Measurements from ENCODE around the gene PRKCE.

PRKCE gene

DNA sequence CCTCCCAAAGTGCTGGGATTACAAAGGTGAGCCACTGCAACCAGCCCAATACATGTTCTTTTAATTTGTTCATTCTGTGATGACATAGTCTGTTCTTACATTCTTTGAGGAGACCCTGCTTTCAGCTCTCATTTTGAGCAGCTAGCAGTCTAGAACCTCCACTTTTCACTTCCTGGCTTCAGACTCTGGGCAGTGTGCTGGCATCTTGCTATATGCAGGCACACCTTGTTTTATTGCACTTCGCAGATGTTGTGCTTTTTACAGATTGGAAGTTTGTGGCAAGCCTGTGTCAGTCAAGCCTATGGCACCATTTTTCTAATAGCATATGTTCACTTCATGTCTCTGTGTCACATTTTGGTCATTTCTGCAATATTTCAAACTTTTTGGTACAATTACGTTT lies 72.4 kb downstream of the PRKCE start:
- no peak for DNase-seq (ENCODE audit: low read depth in 2 of 3, low spot score in 1 of 3)

DNA sequence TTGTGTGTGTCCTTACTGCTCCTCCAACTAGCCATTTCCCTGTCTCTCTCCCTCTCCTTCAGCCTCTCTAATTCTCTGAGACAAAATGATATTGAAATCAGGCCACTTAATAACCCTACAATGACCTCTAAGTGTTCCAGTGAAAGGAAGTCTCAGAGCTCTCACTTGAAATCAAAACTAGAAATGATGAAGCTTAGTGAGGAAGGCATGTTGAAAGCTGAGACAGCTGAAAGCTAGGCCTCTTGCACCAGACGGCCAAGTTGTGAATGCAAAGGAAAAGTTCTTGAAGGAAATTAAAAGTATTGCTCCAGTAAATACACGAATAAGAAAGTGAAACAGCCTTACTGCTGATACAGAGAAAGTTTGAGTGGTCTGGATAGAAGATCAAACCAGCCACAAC lies 72.9 kb downstream of the PRKCE start:
- no peak for DNase-seq (ENCODE audit: low read depth in 2 of 3, low spot score in 1 of 3)

GRCh38 chr2:45725731-45726130 lies 74.3 kb downstream of the PRKCE start:
- no peak for DNase-seq (ENCODE audit: low read depth in 2 of 3, low spot score in 1 of 3)

DNA sequence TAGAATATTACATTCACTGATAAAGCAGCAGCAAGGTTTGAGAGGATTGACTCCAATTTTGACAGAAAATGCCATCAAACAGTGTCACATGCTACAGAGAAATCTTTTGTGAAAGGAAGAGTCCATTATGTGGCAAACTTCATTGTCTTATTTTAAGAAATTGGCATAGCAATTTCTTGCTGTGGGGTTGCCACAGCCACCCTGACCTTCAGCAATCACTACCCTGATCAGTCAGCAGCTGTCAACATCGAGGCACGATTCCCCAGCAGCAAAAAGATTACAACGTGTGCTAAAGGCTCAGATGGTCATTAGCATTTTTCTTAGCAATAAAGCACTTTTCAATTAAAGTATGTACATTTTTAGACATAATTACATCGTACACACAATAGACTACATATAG lies 74.7 kb downstream of the PRKCE start:
- DNase-seq (ENCODE audit: low read depth in 2 of 3, low spot score in 1 of 3) = no peak

DNA sequence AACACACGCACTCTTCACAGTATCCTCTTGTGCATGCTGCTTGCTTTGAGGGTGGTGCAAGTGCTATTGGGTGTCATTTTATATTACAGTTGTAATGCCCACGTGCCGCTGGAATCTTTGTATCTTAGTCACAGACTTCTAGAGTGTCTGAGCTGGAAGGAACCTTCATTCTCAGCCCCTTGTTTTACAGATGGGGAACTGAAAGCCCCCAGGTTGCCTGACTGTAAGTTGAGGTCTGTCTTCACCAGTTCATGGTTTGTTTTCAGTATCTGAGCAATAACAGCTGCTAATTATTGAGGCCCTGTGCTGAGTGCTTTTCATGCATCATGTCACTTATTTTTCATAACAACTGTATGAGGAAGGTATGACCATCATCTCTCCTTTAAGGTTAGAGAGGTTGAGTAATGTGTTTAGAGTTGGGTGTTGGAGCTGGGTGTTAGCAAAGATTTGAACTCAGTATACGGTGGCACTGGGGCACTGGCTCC lies 77.0 kb downstream of the PRKCE start:
- no peak for DNase-seq (ENCODE audit: low read depth in 2 of 3, low spot score in 1 of 3)

DNA sequence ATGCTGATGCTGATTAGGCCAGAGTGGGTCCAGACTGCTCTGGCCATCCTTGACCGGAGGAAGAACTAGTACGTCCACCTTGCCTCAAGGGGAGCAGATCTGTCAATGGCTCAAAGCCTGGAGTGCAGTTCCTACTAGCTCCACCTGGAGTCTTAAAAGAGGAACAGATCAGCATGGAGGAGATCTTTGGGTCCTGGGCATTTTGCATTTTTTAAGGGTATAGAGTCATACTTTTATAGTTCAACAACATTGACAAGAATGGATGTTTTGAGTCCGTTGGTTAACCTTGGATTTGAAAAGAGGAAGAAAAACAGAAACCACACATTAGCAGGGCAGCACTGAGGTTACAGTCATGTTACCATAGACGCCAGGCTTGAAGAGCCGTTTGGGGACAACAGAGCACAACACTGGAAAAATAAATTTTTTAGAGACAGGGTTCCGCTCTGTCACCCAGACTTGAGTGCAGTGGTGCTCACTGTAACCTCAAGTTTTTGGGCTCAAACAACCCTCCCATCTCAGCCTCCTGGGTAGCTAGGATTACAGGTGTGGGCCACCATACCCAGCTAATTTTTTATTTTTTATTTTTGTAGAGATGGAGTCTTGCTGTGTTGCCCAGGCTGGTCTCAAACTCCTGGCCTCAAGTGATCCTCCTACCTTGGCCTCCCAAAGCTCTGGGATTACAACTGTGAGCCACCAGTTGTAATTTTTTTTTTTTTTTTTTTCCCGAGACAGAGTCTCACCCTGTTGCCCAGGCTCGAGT lies 78.5 kb downstream of the PRKCE start:
- DNase-seq (ENCODE audit: low read depth in 2 of 3, low spot score in 1 of 3) = no peak

DNA sequence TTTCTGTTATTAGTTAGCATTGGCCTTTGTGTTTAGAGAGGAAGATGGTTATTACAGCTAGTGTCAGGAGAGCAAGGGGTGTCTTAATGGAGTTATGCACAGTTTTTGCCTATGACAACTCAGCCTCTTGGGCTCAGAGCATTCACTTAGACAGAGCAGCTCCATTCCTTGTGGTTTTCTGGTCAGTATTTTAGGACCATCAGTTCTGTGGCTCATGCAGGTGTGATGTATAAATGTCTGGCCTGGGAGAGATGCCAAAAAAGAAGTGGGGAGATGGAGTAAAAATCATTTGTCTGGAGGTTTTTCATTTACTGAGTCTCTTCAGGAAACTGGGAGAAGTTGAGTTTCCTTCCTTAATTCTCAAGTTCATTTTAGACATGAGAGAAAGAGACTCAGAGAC lies 79.7 kb downstream of the PRKCE start:
- DNase-seq (ENCODE audit: low read depth in 2 of 3, low spot score in 1 of 3) = no peak

GRCh38 chr2:45732436-45732835 lies 81.0 kb downstream of the PRKCE start:
- no peak for DNase-seq (ENCODE audit: low read depth in 2 of 3, low spot score in 1 of 3)

DNA sequence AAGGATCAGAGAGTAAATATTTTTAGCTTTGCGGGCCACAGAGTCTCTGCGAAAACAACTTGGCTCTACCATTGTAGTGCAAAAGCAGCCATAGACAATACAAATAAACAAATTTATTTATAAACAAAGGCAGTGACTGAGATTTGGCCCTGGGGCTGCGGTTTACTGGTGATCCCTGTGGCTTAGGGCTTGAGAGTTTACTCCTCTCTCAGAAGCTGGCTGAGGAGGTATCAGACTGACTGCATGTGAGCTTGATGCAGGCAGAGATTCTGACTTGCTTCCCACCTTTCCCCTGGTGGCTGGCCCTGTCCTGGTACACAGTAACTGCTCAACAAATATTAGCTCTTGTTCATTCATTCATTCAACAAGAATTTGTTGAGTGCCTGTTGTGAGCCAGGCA lies 81.5 kb downstream of the PRKCE start:
- no peak for DNase-seq (ENCODE audit: low read depth in 2 of 3, low spot score in 1 of 3)

- DNase-seq (ENCODE audit: low read depth in 2 of 3, low spot score in 1 of 3) = no peak
Measured at GRCh38 chr2:45734336-45734735, 82.9 kb downstream of the PRKCE start.

- no peak for DNase-seq (ENCODE audit: low read depth in 2 of 3, low spot score in 1 of 3)
Measured at GRCh38 chr2:45734952-45735351, 83.5 kb downstream of the PRKCE start.

- DNase-seq (ENCODE audit: low read depth in 2 of 3, low spot score in 1 of 3) = no peak
Measured at GRCh38 chr2:45736757-45737704, 85.6 kb downstream of the PRKCE start.

DNA sequence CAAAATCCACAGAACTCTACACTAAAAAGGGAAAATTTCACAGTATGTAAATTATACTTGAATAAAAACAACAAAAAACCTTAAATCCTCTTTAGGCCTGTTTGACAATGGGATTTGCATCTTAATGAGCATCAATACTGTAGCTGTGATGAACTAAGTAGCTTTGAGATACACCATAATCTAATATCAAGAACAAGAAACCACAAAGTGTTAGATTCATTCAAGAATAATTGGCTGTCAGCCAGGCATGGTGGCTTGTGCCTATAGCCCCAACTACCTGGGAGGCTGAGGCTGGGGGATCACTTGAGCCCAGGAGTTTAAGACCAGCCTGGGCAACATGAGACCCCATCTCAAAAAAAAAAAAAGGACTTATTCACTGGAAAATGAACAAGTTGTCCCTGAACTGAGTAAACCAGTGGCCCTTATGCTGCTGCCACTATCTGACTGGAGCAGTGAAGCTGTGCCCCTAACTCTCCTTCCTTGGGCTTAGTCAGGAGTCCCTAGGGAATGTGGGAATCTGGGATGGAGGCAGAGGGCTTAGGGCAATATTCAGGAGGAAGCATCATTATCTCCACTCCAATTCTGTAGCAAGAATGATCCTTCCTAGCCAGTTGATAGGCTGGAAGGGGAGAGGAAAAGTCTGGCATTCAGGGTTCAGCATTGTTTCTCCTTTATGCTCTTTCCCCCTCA lies 88.5 kb downstream of the PRKCE start:
- no peak for DNase-seq (ENCODE audit: low read depth in 2 of 3, low spot score in 1 of 3)

DNA sequence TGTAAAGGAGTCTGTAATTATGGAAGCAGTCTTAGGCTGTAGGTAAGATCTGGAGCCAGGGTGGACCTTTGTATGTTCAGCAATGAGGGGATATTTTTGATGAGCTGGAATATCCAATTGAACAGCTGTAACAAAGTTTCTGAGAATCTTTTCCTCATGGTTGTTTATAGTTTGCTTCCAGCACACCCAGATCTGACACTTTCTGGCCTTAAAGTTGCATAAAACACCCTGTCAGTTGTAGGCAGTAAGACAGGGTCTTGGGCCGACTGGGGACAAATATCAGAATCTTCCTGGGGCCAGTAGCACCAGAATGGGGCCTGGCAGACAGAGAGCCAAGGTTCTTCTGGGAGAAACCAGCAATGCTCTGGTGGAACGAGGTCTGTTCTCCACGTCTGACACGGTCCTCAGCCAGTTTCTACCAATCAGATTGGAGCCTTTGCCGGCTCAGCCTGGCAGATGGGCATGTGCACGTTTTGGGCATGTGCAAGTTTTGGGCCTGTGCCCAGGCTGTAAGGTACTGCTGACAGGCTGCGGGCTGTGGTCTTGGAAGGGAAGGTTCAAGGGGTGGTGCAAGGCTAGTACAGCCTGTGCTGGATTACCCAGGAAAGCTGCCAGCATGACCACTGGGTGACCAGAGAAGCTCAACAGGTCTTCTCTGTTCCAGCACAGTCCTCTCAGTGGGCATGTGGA lies 89.8 kb downstream of the PRKCE start:
- DNase-seq (ENCODE audit: low read depth in 2 of 3, low spot score in 1 of 3) = no peak

DNA sequence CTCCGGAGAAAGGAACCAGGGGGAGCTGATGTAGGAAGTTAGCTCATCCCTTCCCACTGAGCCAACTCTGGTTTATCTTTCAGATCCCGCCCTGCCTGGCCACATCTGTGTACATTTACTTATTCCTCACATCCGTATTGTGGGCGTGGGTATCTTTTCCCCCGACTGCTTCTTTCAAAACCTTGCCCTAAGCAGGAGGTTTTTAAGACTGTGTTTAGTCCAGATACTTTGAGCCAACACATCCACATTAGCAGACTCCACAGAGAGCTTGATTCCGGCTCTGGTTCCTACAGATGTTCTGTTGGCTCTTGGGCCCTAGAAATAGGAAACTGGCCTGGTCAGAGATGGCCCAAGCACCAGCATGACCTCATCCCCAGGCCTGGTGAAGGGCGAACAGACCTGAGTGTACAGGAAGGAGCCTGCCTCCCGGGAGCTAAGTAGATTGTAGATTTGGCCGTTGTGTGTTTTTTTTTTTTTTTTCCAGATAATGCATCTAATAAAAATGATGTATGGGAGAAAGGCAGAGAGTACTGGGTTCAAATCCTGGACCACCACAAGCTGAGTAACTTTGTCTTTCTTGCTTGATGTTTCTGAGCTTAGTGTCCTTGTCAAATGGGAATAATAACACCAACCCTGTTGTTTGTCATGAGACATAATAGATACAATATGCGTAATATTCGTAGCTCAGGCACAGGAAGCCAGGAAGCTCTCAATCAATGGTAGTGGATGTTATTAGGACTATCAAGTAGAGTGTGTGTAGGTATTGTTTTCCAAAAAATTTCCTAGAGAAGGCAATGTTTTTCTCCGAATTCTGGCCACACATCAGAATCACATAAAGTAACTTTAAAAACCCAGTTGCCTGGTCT lies 92.3 kb downstream of the PRKCE start:
- no peak for DNase-seq (ENCODE audit: low read depth in 2 of 3, low spot score in 1 of 3)

DNA sequence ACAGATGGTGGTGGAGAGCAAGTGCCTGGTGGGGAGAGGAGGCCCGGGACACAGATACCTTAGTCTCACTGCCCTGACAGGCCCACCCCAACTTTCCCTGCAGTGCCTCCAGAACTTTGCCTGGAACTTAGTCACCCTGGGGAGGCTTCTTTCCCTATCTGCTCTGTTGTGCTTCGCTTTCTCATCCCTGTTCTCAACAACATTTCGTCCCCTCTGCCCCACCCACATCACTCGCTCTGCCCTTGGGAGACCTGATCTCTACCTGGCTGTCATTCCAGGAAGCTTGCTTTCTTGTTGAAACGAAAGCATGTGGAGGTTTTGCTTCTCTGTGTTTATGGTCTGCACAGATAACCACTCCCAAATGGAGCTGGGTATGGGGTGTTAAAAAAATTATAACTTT lies 93.8 kb downstream of the PRKCE start:
- no peak for DNase-seq (ENCODE audit: low read depth in 2 of 3, low spot score in 1 of 3)

- DNase-seq (ENCODE audit: low read depth in 2 of 3, low spot score in 1 of 3) = no peak
Measured at GRCh38 chr2:45746888-45747287, 95.4 kb downstream of the PRKCE start.

DNA sequence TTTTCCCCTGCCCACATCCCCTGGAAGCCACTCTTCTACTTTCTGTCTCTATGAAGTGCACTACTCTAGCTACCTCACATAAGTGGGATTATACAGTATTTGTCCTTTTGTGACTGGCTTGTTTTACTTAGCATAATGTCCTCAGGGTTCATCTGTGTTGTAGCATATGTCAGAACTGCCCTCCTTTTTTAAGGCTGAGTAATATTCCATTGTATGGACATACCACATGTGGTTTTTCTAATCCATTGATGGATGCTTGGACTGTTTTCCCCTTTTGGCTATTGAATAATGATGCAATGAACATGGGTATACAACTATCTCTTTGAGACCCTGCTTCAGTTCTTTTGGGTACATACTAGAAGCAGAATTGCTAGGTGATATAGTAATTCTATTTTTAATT lies 95.9 kb downstream of the PRKCE start:
- DNase-seq (ENCODE audit: low read depth in 2 of 3, low spot score in 1 of 3) = no peak

DNA sequence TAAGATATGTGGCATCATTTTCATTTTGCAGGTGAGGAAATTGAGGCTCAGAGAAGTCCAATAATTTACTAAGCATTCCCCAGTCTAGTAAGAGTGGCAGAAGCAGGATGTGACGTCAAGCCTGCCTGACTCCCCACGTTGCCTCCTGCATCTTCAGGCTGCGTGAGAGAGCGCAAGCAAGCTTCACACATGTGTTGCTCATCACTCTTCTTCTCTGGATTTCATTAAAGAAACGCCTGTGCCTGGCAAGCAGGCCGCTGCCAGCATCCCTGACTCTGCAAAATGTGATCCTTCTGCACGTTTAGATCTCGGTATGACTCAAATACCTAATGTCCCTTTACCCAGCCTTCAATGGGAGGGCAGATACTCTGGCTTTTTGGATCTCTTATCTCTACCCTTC lies 96.8 kb downstream of the PRKCE start:
- DNase-seq (ENCODE audit: low read depth in 2 of 3, low spot score in 1 of 3) = no peak

GRCh38 chr2:45750001-45750400 lies 98.5 kb downstream of the PRKCE start:
- DNase-seq (ENCODE audit: low read depth in 2 of 3, low spot score in 1 of 3) = no peak

Data from stimulated activated CD4-positive, alpha-beta T cell treated with anti-CD3 and anti-CD28 coated beads, Interleukin-12 subunit alpha, Interleukin-12 subunit beta, amount 100 ng/mL, for 48 hours (primary cell).